T47D (cell line): ENCODE data around the gene RPL7A.
"Not testable (repeated sequence)": the region's sequence is repeated elsewhere in the genome, so short reads cannot be mapped to it uniquely, and the experiment has no call there.

Experiments used
- DNase-seq, 2 experiments: peaks; one replicate each; pipeline versions ENCODE4 v3.0.0 to v3.0.0-alpha.2; 2011 to 2012; ENCODE audit warnings: low read depth in 1 of 2, low spot score in 1 of 2
- JUND ChIP-seq: IDR thresholded peaks from 2 replicates; pipeline ENCODE4 v1.6.1; 2012; ENCODE audit warnings: low read depth
- in situ Hi-C: cut with HindIII; loops from 2 replicates; pipeline ENCODE4 v1.10.0; 2016; ENCODE audit warnings: low sequenced_read_pairs, low pct_unique_long_range_greater_than_20kb

The RPL7A gene

GRCh38 chr9:133332381-133332730, 15.7 kb upstream of the RPL7A start:
- DNase-seq: no peak
- TF ChIP-seq JUND: no peak
- in situ Hi-C loops: no loop called here

- in situ Hi-C loops: no loop called here
- no peak for TF ChIP-seq JUND
- no peak for DNase-seq
These were observed 15.0 kb upstream of the RPL7A start for GRCh38 chr9:133333011-133333410.

- in situ Hi-C loops: no loop called here
- TF ChIP-seq JUND: no peak
- no peak for DNase-seq
These were observed 14.5 kb upstream of the RPL7A start for GRCh38 chr9:133333566-133333965.

- no peak for TF ChIP-seq JUND
- in situ Hi-C loops: no loop called here
- no peak for DNase-seq
These were observed 13.9 kb upstream of the RPL7A start for GRCh38 chr9:133334161-133334560.

GRCh38 chr9:133334888-133335287, 13.1 kb upstream of the RPL7A start:
- DNase-seq, in situ Hi-C loops: not testable (repeated sequence)

- in situ Hi-C loops: no loop called here
- no peak for TF ChIP-seq JUND
- DNase-seq: peak; percentile 85 to 96
These were observed 11.8 kb upstream of the RPL7A start, which contains the start of gene SURF6 for GRCh38 chr9:133335924-133336811. SURF6 (minus strand) TSS chr9:133336188; CDS start chr9:133336132, 56 bp downstream.

GRCh38 chr9:133339641-133340040, 8.4 kb upstream of the RPL7A start:
- TF ChIP-seq JUND: no peak
- no peak for DNase-seq
- in situ Hi-C loops: no loop called here

- in situ Hi-C loops: no loop called here
- no peak for TF ChIP-seq JUND
- DNase-seq: no peak
These were observed 7.8 kb upstream of the RPL7A start for GRCh38 chr9:133340256-133340655.

- in situ Hi-C loops: no loop called here
These were observed 7.1 kb upstream of the RPL7A start for GRCh38 chr9:133340916-133341315.

GRCh38 chr9:133341369-133342068, 6.5 kb upstream of the RPL7A start:
- in situ Hi-C loops: no loop called here
- DNase-seq: no peak

More at GRCh38 chr9:133340916-133341315, 7.1 kb upstream of the RPL7A start:
- no peak for DNase-seq
- TF ChIP-seq JUND: no peak

GRCh38 chr9:133342069-133342406, 6.0 kb upstream of the RPL7A start:
- in situ Hi-C loops: no loop called here

More at GRCh38 chr9:133341369-133342068, 6.5 kb upstream of the RPL7A start:
- no peak for TF ChIP-seq JUND

GRCh38 chr9:133342570-133342969, 5.4 kb upstream of the RPL7A start:
- in situ Hi-C loops: no loop called here
- no peak for DNase-seq
- TF ChIP-seq JUND: no peak

More at GRCh38 chr9:133342069-133342406, 6.0 kb upstream of the RPL7A start:
- no peak for DNase-seq
- TF ChIP-seq JUND: no peak

- DNase-seq: no peak
- in situ Hi-C loops: no loop called here
- no peak for TF ChIP-seq JUND
These were observed 3.9 kb upstream of the RPL7A start for GRCh38 chr9:133344071-133344470.
